Natural killer cell (primary cell): ENCODE measurements around the gene ZNF280D. TPM values are rescaled to one million over a fixed set of nuclear protein-coding genes. Genes with fewer than 3 reads are reported as not detected.

ENCODE experiments used
- ATAC-seq, 3 donors: fragments of 150-1000 bp in 2 of 3; fragments of 200-7000 bp in 1 of 3; cut with Tn5 transposase; 1 replicate in 1 of 3; 2 replicates in 2 of 3; pipeline ENCODE4 v1.10.0; 2021; ENCODE audit warnings: mild to moderate bottlenecking in 2 of 3, moderate library complexity in 2 of 3
- DNase-seq, 2 donors: peaks; one replicate each; pipeline versions ENCODE4 v3.0.0 to v3.0.0-alpha.2; 2013 to 2021; ENCODE audit warnings: mixed read lengths in 1 of 2
- H3K27ac ChIP-seq: one replicate; pipeline ENCODE4 v1.5.1; 2013; ENCODE audit warnings: mild to moderate bottlenecking, low read length
- H3K27me3 ChIP-seq: one replicate; pipeline ENCODE4 v1.6.1; 2013; ENCODE audit warnings: low read length; ENCODE audit not compliant: control insufficient read depth, insufficient read depth
- H3K36me3 ChIP-seq: one replicate; pipeline ENCODE4 v1.6.1; 2013; ENCODE audit warnings: low read length; ENCODE audit not compliant: control insufficient read depth, insufficient read depth
- H3K4me1 ChIP-seq: one replicate; pipeline ENCODE4 v1.6.1; 2013; ENCODE audit warnings: low read length; ENCODE audit not compliant: control insufficient read depth, insufficient read depth
- H3K4me3 ChIP-seq: one replicate; pipeline ENCODE4 v1.5.1; 2013; ENCODE audit warnings: low read length
- H3K9me3 ChIP-seq: one replicate; pipeline ENCODE4 v1.6.1; 2013; ENCODE audit warnings: low read length; ENCODE audit not compliant: control insufficient read depth, insufficient read depth
- H3K27ac Mint-ChIP-seq, 2 donors: one replicate each; pipeline ENCODE4 v1.8.0; 2022; ENCODE audit warnings: mild to moderate bottlenecking in 2 of 2, mixed read lengths in 2 of 2, moderate library complexity in 1 of 2
- H3K27me3 Mint-ChIP-seq, 2 donors: one replicate each; pipeline ENCODE4 v1.8.0; 2022; ENCODE audit warnings: low read depth in 2 of 2, mixed read lengths in 2 of 2
- H3K36me3 Mint-ChIP-seq: one replicate; pipeline ENCODE4 v1.8.0; 2022; ENCODE audit warnings: mixed read lengths
- H3K4me1 Mint-ChIP-seq, 2 donors: one replicate each; pipeline ENCODE4 v1.8.0; 2022; ENCODE audit warnings: mixed read lengths in 2 of 2
- H3K4me3 Mint-ChIP-seq: one replicate; pipeline ENCODE4 v1.8.0; 2022; ENCODE audit warnings: mild to moderate bottlenecking, moderate library complexity, mixed read lengths
- H3K9me3 Mint-ChIP-seq, 2 donors: one replicate each; pipeline ENCODE4 v1.8.0; 2022; ENCODE audit warnings: mixed read lengths in 2 of 2
- WGBS: methylation state at CpG from one replicate; pipeline ENCODE4 v1.1.7; 2013; ENCODE audit warnings: missing lambda C conversion rate; ENCODE audit not compliant: insufficient coverage; 5-methylcytosine and 5-hydroxymethylcytosine counted together
- intact Hi-C: fragments of 100-400 bp; cut with micrococcal nuclease; formaldehyde crosslinking; loops from one replicate; pipeline ENCODE4 v1.14.2; 2022
- total RNA-seq, 4 donors: library from RNA; stranded (reverse); fragments of 120-200 nt in 1 of 4; gene quantifications; one replicate each; pipeline versions ENCODE4 v1.2.3 to v1.2.4, GENCODE V29; 2013 to 2022
- TF ChIP-seq, protein P1 (sequence below): fragments of 200-600 bp; IDR thresholded peaks from one replicate; pipeline ENCODE4 v1.8.0; 2022; ENCODE audit warnings: antibody characterized with exemption

The ZNF280D gene
- total RNA-seq, 3 donors from 2014 or later (not counting 1 experiment from before 2014, with no cell fraction given), result 35.6 to 39.6 (median 35.9) TPM

DNA sequence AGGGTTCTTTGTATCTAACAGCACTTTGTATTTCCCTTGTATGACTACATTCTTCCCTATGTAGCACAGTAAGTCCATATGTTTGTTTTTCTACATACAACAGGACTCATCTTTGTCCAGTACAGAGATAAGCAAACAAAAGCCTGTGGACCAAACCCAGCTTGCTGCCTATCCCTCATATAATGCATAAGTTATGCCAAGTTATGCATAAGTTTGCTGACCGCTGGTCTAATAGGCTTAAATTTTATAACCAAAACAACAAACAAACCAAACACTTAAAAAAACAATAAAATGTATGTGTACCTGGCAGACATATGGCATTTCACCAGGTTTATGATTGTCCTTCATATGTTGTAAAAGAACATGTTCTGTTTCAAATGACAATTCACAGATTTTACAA, 56.0 kb downstream of the ZNF280D start:
- TF ChIP-seq, protein P1, sequence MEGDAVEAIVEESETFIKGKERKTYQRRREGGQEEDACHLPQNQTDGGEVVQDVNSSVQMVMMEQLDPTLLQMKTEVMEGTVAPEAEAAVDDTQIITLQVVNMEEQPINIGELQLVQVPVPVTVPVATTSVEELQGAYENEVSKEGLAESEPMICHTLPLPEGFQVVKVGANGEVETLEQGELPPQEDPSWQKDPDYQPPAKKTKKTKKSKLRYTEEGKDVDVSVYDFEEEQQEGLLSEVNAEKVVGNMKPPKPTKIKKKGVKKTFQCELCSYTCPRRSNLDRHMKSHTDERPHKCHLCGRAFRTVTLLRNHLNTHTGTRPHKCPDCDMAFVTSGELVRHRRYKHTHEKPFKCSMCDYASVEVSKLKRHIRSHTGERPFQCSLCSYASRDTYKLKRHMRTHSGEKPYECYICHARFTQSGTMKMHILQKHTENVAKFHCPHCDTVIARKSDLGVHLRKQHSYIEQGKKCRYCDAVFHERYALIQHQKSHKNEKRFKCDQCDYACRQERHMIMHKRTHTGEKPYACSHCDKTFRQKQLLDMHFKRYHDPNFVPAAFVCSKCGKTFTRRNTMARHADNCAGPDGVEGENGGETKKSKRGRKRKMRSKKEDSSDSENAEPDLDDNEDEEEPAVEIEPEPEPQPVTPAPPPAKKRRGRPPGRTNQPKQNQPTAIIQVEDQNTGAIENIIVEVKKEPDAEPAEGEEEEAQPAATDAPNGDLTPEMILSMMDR, result no peak
- H3K36me3 Mint-ChIP-seq, result peaks cover 13% of the 10 kb centered on the region
- H3K9me3 Mint-ChIP-seq, result no peaks in the 10 kb centered on the region
- H3K4me3 Mint-ChIP-seq, result no peak overlapping the region
- WGBS, result 100% methylated on average over 1 of the region's 1 CpG
- H3K9me3 ChIP-seq, result no peaks in the 10 kb centered on the region
- H3K27me3 Mint-ChIP-seq, result no peaks in the 10 kb centered on the region
- DNase-seq, result no peak
- H3K4me1 Mint-ChIP-seq, result no peaks in the 10 kb centered on the region
- intact Hi-C loops, result no loop called here
- no peak overlapping the region for H3K27ac ChIP-seq
- H3K27me3 ChIP-seq, result no peaks in the 10 kb centered on the region
- H3K4me1 ChIP-seq, result no peaks in the 10 kb centered on the region
- H3K27ac Mint-ChIP-seq, result no peak overlapping the region
- no peak for ATAC-seq
- no peak overlapping the region for H3K4me3 ChIP-seq
- peaks cover 13% of the 10 kb centered on the region for H3K36me3 ChIP-seq

DNA sequence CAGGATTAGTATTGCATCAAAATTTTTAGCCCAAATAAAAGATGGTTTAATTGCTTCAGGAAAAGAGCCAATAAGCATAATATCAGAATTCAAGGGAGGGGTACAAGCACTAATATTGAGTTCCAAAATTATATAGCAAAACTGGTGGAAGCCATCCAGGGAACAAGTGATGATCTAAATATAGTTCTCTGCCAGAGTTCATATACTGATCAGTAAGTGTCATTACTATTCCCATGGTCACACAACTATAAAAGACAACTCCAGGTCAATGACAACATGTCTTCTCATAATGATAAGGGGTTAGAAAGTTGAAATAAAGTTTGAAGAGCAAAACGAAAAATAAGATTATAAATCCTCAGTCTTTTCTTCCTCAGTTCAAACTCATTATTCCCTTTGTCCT, 57.4 kb downstream of the ZNF280D start:
- Histone ChIP-seq H3K4me3 (no peak overlapping the region), H3K27me3 (no peaks in the 10 kb centered on the region), H3K9me3 (no peaks in the 10 kb centered on the region), H3K4me1 (no peaks in the 10 kb centered on the region), H3K36me3 (peaks cover 13% of the 10 kb centered on the region), H3K27ac (no peak overlapping the region)
- H3K27me3 Mint-ChIP-seq, result no peaks in the 10 kb centered on the region
- H3K9me3 Mint-ChIP-seq, result no peaks in the 10 kb centered on the region
- intact Hi-C loops, result no loop called here
- 100% methylated on average over 1 of the region's 1 CpG for WGBS
- DNase-seq, result no peak
- no peaks in the 10 kb centered on the region for H3K4me1 Mint-ChIP-seq
- ATAC-seq, result no peak
- H3K4me3 Mint-ChIP-seq, result no peak overlapping the region
- H3K36me3 Mint-ChIP-seq, result peaks cover 13% of the 10 kb centered on the region
- TF ChIP-seq, protein P1, result no peak
- no peak overlapping the region for H3K27ac Mint-ChIP-seq

DNA sequence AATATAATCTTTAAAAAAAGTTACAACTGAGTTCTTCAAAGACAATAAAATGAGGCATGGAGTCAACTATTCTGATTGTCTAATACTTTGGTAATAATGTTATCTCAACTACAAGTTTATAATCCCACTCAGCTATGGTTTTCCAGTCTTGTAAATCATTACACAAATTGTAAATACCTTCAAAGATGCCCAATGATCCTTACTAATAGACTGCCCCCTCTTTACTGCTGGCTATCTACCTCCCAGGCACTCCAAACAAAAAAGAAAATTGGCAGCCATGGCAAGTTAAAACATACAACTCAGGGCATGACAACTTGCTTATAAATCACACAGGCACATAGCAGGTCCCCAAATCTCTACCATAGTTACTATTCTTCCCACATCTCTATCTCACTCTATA, 58.5 kb downstream of the ZNF280D start:
- no peak for DNase-seq
- H3K27me3 Mint-ChIP-seq, result no peaks in the 10 kb centered on the region
- no peaks in the 10 kb centered on the region for H3K4me1 ChIP-seq
- no peak overlapping the region for H3K4me3 ChIP-seq
- no peak overlapping the region for H3K27ac Mint-ChIP-seq
- no peaks in the 10 kb centered on the region for H3K4me1 Mint-ChIP-seq
- H3K36me3 ChIP-seq, result peaks cover 13% of the 10 kb centered on the region
- peaks cover 13% of the 10 kb centered on the region for H3K36me3 Mint-ChIP-seq
- no peak overlapping the region for H3K27ac ChIP-seq
- no peaks in the 10 kb centered on the region for H3K9me3 ChIP-seq
- intact Hi-C loops, result no loop called here
- no peak for ATAC-seq
- H3K4me3 Mint-ChIP-seq, result no peak overlapping the region
- H3K27me3 ChIP-seq, result no peaks in the 10 kb centered on the region
- TF ChIP-seq, protein P1, result no peak
- H3K9me3 Mint-ChIP-seq, result no peaks in the 10 kb centered on the region

DNA sequence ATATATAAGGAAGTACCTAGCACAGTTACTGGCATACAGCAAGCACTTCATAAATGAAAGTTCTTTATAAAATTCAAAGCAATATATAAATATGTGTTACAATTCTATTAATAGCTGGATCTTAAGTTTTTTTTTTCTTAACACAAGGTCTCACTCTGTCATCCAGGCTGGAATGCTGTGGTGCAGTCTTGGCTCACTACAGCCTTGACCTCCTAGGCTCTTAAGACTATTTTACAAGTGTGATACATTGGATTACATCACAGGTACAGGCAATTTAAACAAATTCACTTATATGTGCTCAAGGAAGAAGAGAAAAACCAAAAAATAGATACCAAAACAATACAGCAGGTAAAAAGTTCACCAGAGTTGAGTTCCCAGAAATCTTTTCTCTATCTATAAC, 60.6 kb downstream of the ZNF280D start:
- Histone ChIP-seq H3K27me3 (no peaks in the 10 kb centered on the region), H3K36me3 (peaks cover 11% of the 10 kb centered on the region)
- peaks cover 13% of the 10 kb centered on the region for H3K36me3 Mint-ChIP-seq

More for the DNA sequence above, 60.6 kb downstream of the ZNF280D start:
- no peaks in the 10 kb centered on the region for H3K4me1 ChIP-seq
- DNase-seq (no peak), ATAC-seq (no peak)
- Mint-ChIP-seq H3K27me3 (no peaks in the 10 kb centered on the region), H3K9me3 (no peaks in the 10 kb centered on the region), H3K4me1 (no peaks in the 10 kb centered on the region), H3K4me3 (no peak overlapping the region), H3K27ac (no peak overlapping the region)
- intact Hi-C loops, result no loop called here
- H3K9me3 ChIP-seq, result no peaks in the 10 kb centered on the region
- TF ChIP-seq, protein P1, result no peak
- H3K4me3 ChIP-seq, result no peak overlapping the region
- no peak overlapping the region for H3K27ac ChIP-seq
